HCT116 (cell line): ENCODE data around the gene DMBT1. TPM values are rescaled to one million over a fixed set of nuclear protein-coding genes. Genes with fewer than 3 reads are reported as not detected.

Experiments
- ATAC-seq: fragments of 200-7000 bp; cut with Tn5 transposase; 2 replicates; pipeline ENCODE4 v1.9.1; 2020; ENCODE audit warnings: mild to moderate bottlenecking, moderate library complexity
- BruUV-seq: library from RNA; stranded (reverse); fragments of 400-500 nt; replicated peaks from 2 replicates; lab custom pipeline; 2021; lab: Mats Ljungman, UMichigan
- CTCF ChIA-PET: fragments of 300-600 bp; sonication (Branson Sonifier 250); formaldehyde crosslinking; loops from one replicate; lab custom pipeline; 2021; ENCODE audit warnings: antibody characterized with exemption; lab: Charles Lee
- POLR2A ChIA-PET: fragments of 300-600, 350-600 bp; sonication (Branson Sonifier 250); formaldehyde crosslinking; loops from one replicate; lab custom pipeline; 2021; ENCODE audit warnings: antibody characterized with exemption; lab: Charles Lee
- RAD21 ChIA-PET, 2 experiments: fragments of 300-600 bp; sonication (Branson Sonifier 250); formaldehyde crosslinking; loops; one replicate each; lab custom pipeline; 2023; ENCODE audit warnings: low total read pairs in 2 of 2; ENCODE audit not compliant: uncharacterized antibody in 2 of 2, unreplicated experiment in 2 of 2, low non-redundant PET in 1 of 2; lab: Charles Lee
- DNase-seq: peaks from one replicate; pipeline ENCODE4 v3.0.0-alpha.2; 2010; ENCODE audit warnings: low read depth, low spot score
- H2AFZ ChIP-seq: fragments of 200-600 bp; shearing (Covaris generic), sonication (generic); 2 replicates; pipeline ENCODE4 v1.6.1; 2017; ENCODE audit warnings: low read depth, mixed run types, mixed read lengths, antibody characterized with exemption, low read length; ENCODE audit not compliant: poor library complexity, severe bottlenecking
- H3K27ac ChIP-seq: 2 replicates; pipeline ENCODE4 v1.5.1; 2012; ENCODE audit warnings: low read depth, low read length
- H3K27me3 ChIP-seq: fragments of 200-600 bp; sonication (generic); 2 replicates; pipeline ENCODE4 v1.6.1; 2016; ENCODE audit warnings: mixed run types, low read length, mixed read lengths; ENCODE audit not compliant: insufficient read depth
- H3K36me3 ChIP-seq, 2 experiments: fragments of 200-500 bp in 1 of 2; fragments of 200-600 bp in 1 of 2; sonication (Bioruptor generic) in 1 of 2; sonication (generic) in 1 of 2; 2 replicates each; pipeline versions ENCODE4 v1.5.1 to v1.6.1; 2014 to 2016; ENCODE audit warnings: low read length in 2 of 2, inconsistent platforms in 1 of 2, mixed read lengths in 1 of 2, mixed run types in 1 of 2; ENCODE audit not compliant: insufficient read depth in 2 of 2, control insufficient read depth in 1 of 2
- H3K4me1 ChIP-seq, 2 experiments: fragments of 200-600 bp in 1 of 2; sonication (generic) in 1 of 2; 2 replicates each; pipeline versions ENCODE4 v1.5.1 to v1.6.1; 2012 to 2017; ENCODE audit warnings: low read length in 2 of 2, inconsistent platforms in 1 of 2, mild to moderate bottlenecking in 1 of 2, mixed read lengths in 1 of 2, mixed run types in 1 of 2, moderate library complexity in 1 of 2; ENCODE audit not compliant: insufficient read depth in 2 of 2, control insufficient read depth in 1 of 2
- H3K4me2 ChIP-seq: fragments of 200-600 bp; sonication (generic); 2 replicates; pipeline ENCODE4 v1.6.1; 2017; ENCODE audit warnings: mixed run types, low read length, mixed read lengths
- H3K4me3 ChIP-seq, 2 experiments: fragments of 200-600 bp in 1 of 2; sonication (generic) in 1 of 2; replicated peaks in 1 of 2; 2 replicates each; pipeline ENCODE4 v1.5.1; 2011 to 2016; ENCODE audit warnings: low read length in 2 of 2, control low read depth in 1 of 2, low read depth in 1 of 2, mild to moderate bottlenecking in 1 of 2, mixed read lengths in 1 of 2, mixed run types in 1 of 2
- H3K79me2 ChIP-seq: fragments of 200-600 bp; sonication (generic); 2 replicates; pipeline ENCODE4 v1.6.1; 2017; ENCODE audit warnings: mild to moderate bottlenecking, mixed run types, low read length, moderate library complexity, mixed read lengths; ENCODE audit not compliant: insufficient read depth
- H3K9ac ChIP-seq: fragments of 200-600 bp; sonication (generic); 2 replicates; pipeline ENCODE4 v1.6.1; 2016; ENCODE audit warnings: low read length, mixed read lengths
- H3K9me2 ChIP-seq: fragments of 200-600 bp; sonication (generic), shearing (Covaris generic); 2 replicates; pipeline ENCODE4 v1.6.1; 2017; ENCODE audit warnings: mixed run types, mild to moderate bottlenecking, moderate library complexity; ENCODE audit not compliant: insufficient read depth
- H3K9me3 ChIP-seq, 2 experiments: fragments of 200-500 bp in 1 of 2; fragments of 200-600 bp in 1 of 2; sonication (Bioruptor generic) in 1 of 2; sonication (generic) in 1 of 2; 2 replicates each; pipeline ENCODE4 v1.6.1; 2014 to 2017; ENCODE audit warnings: low read length in 2 of 2, mixed read lengths in 2 of 2, inconsistent platforms in 1 of 2, low read depth in 1 of 2, mild to moderate bottlenecking in 1 of 2, mixed run types in 1 of 2, moderate library complexity in 1 of 2; ENCODE audit not compliant: control insufficient read depth in 1 of 2, insufficient read depth in 1 of 2
- H4K20me1 ChIP-seq: fragments of 200-600 bp; sonication (generic), shearing (Covaris generic); 2 replicates; pipeline ENCODE4 v1.6.1; 2017; ENCODE audit warnings: mixed run types, mild to moderate bottlenecking, moderate library complexity; ENCODE audit not compliant: insufficient read depth
- CBX3 ChIP-seq: IDR thresholded peaks from 2 replicates; pipeline ENCODE4 v1.6.1; 2012; ENCODE audit warnings: low read depth
- CEBPB ChIP-seq: IDR thresholded peaks from 2 replicates; pipeline ENCODE4 v1.6.1; 2012; ENCODE audit warnings: low read depth
- EGR1 ChIP-seq: IDR thresholded peaks from 2 replicates; pipeline ENCODE4 v1.6.1; 2012; ENCODE audit warnings: low read depth
- ELF1 ChIP-seq: IDR thresholded peaks from 2 replicates; pipeline ENCODE4 v1.6.1; 2012; ENCODE audit warnings: low read depth, borderline replicate concordance
- EZH2 ChIP-seq: fragments of 200-600 bp; sonication (generic); IDR thresholded peaks from 2 replicates; pipeline ENCODE4 v1.6.1; 2017; ENCODE audit warnings: antibody characterized with exemption, mixed run types
- EZH2phosphoT487 ChIP-seq: fragments of 200-600 bp; IDR thresholded peaks from 2 replicates; pipeline ENCODE4 v1.6.1; 2018; ENCODE audit warnings: antibody characterized with exemption, borderline replicate concordance
- FOSL1 ChIP-seq: IDR thresholded peaks from 2 replicates; pipeline ENCODE4 v1.6.1; 2012; ENCODE audit warnings: low read depth
- JUND ChIP-seq: IDR thresholded peaks from 2 replicates; pipeline ENCODE4 v1.6.1; 2012
- MAX ChIP-seq: IDR thresholded peaks from 2 replicates; pipeline ENCODE4 v1.6.1; 2012
- POLR2AphosphoS5 ChIP-seq: IDR thresholded peaks from 2 replicates; pipeline ENCODE4 v1.6.1; 2011; ENCODE audit warnings: mild to moderate bottlenecking, low read depth, low read length, moderate library complexity
- RAD21 ChIP-seq: IDR thresholded peaks from 2 replicates; pipeline ENCODE4 v1.6.1; 2012; ENCODE audit warnings: low read depth, mild to moderate bottlenecking
- SIN3A ChIP-seq: IDR thresholded peaks from 2 replicates; pipeline ENCODE4 v1.6.1; 2012; ENCODE audit warnings: low read depth
- SP1 ChIP-seq: IDR thresholded peaks from 2 replicates; pipeline ENCODE4 v1.6.1; 2012; ENCODE audit warnings: low read depth
- TCF7L2 ChIP-seq: IDR thresholded peaks from 2 replicates; pipeline ENCODE4 v1.7.0; 2011; ENCODE audit warnings: borderline replicate concordance, inconsistent platforms; ENCODE audit not compliant: insufficient read depth, insufficient read length; ENCODE audit errors: extremely low read depth
- YY1 ChIP-seq: IDR thresholded peaks from 2 replicates; pipeline ENCODE4 v1.6.1; 2011; ENCODE audit warnings: low read length, low read depth, moderate library complexity, mild to moderate bottlenecking; ENCODE audit not compliant: insufficient replicate concordance; ENCODE audit errors: extremely low read depth
- ZFX ChIP-seq: fragments of 450-650 bp; IDR thresholded peaks from 2 replicates; pipeline ENCODE4 v1.6.1; 2017
- intact Hi-C: fragments of 100-400 bp; cut with micrococcal nuclease; formaldehyde crosslinking; loops from 2 replicates; pipeline ENCODE4 v1.10.0; 2022
- total RNA-seq: library from RNA; stranded (reverse); gene quantifications from one replicate; pipeline ENCODE4 v1.2.1, GENCODE V29; 2021; ENCODE audit not compliant: unreplicated experiment
- TF ChIP-seq, protein P1 (sequence below): IDR thresholded peaks from 2 replicates; pipeline ENCODE4 v1.6.1; 2012
- TF ChIP-seq, protein P2 (sequence below): IDR thresholded peaks from 2 replicates; pipeline ENCODE4 v1.6.1; 2012; ENCODE audit warnings: low read depth

Gene DMBT1
- total RNA-seq, 1 experiment from 2014 or later, result 0.17 TPM

DNA sequence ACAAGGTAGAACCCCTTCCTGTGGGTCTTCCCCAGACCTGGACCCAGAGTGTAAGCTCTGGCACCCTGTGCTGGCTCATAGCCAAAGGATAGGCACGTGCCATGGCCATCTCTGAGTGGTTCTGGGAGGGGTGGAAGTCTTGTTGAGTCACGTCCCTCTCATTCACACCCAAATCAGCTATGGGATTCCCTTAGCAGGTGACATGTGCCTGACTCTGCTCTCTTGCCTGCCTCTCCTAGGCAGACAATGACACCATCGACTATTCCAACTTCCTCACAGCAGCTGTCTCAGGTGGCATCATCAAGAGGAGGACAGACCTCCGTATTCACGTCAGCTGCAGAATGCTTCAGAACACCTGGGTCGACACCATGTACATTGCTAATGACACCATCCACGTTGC, 79.2 kb downstream of the DMBT1 start:
- POLR2A ChIA-PET, result no interaction called here
- DNase-seq, result no peak
- BruUV-seq, result no TSS peak

More for the DNA sequence above, 79.2 kb downstream of the DMBT1 start:
- H3K27me3 ChIP-seq, result peaks cover 24% of the 10 kb centered on the region
- no peak overlapping the region for H3K9ac ChIP-seq
- no peak overlapping the region for H3K4me3 ChIP-seq
- no peak for ATAC-seq
- H3K9me3 ChIP-seq, result no peaks in the 10 kb centered on the region
- no peaks in the 10 kb centered on the region for H3K9me2 ChIP-seq
- TF ChIP-seq MAX (no peak), TCF7L2 (no peak), CBX3 (no peak), EZH2 (no peak), FOSL1 (no peak), YY1 (no peak), ZFX (no peak), SIN3A (no peak), CEBPB (no peak), POLR2AphosphoS5 (no peak), RAD21 (no peak), EGR1 (no peak), SP1 (no peak), ELF1 (no peak), EZH2phosphoT487 (no peak), JUND (no peak)
- TF ChIP-seq, protein P1, sequence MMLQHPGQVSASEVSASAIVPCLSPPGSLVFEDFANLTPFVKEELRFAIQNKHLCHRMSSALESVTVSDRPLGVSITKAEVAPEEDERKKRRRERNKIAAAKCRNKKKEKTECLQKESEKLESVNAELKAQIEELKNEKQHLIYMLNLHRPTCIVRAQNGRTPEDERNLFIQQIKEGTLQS, result no peak
- TF ChIP-seq, protein P2, sequence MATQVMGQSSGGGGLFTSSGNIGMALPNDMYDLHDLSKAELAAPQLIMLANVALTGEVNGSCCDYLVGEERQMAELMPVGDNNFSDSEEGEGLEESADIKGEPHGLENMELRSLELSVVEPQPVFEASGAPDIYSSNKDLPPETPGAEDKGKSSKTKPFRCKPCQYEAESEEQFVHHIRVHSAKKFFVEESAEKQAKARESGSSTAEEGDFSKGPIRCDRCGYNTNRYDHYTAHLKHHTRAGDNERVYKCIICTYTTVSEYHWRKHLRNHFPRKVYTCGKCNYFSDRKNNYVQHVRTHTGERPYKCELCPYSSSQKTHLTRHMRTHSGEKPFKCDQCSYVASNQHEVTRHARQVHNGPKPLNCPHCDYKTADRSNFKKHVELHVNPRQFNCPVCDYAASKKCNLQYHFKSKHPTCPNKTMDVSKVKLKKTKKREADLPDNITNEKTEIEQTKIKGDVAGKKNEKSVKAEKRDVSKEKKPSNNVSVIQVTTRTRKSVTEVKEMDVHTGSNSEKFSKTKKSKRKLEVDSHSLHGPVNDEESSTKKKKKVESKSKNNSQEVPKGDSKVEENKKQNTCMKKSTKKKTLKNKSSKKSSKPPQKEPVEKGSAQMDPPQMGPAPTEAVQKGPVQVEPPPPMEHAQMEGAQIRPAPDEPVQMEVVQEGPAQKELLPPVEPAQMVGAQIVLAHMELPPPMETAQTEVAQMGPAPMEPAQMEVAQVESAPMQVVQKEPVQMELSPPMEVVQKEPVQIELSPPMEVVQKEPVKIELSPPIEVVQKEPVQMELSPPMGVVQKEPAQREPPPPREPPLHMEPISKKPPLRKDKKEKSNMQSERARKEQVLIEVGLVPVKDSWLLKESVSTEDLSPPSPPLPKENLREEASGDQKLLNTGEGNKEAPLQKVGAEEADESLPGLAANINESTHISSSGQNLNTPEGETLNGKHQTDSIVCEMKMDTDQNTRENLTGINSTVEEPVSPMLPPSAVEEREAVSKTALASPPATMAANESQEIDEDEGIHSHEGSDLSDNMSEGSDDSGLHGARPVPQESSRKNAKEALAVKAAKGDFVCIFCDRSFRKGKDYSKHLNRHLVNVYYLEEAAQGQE, result no peak
- ChIA-PET RAD21 (no interaction called here), CTCF (no interaction called here)
- H3K4me2 ChIP-seq, result no peak overlapping the region
- no peaks in the 10 kb centered on the region for H4K20me1 ChIP-seq
- no peak overlapping the region for H2AFZ ChIP-seq
- H3K36me3 ChIP-seq, result no peaks in the 10 kb centered on the region
- no peaks in the 10 kb centered on the region for H3K4me1 ChIP-seq
- intact Hi-C loops, result no loop called here
- no peak overlapping the region for H3K27ac ChIP-seq
- H3K79me2 ChIP-seq, result no peaks in the 10 kb centered on the region
